BLaER1 (cell line): Measurements from ENCODE around the gene ZDHHC5.
"Not testable (repeated sequence)": the region's sequence is repeated elsewhere in the genome, so short reads cannot be mapped to it uniquely, and the experiment has no call there.

ENCODE experiments used
- H3K27ac ChIP-seq: shearing (Covaris generic); formaldehyde crosslinking; 2 replicates; pipeline ENCODE4 v1.8.1; 2022
- H3K27me3 ChIP-seq: shearing (Covaris generic); formaldehyde crosslinking; 2 replicates; pipeline ENCODE4 v1.8.1; 2022
- H3K36me3 ChIP-seq: shearing (Covaris generic); formaldehyde crosslinking; 2 replicates; pipeline ENCODE4 v1.8.1; 2022
- H3K4me1 ChIP-seq: shearing (Covaris generic); formaldehyde crosslinking; 2 replicates; pipeline ENCODE4 v1.8.1; 2022
- H3K4me2 ChIP-seq: shearing (Covaris generic); formaldehyde crosslinking; 2 replicates; pipeline ENCODE4 v1.8.1; 2022
- H3K4me3 ChIP-seq: shearing (Covaris generic); formaldehyde crosslinking; 2 replicates; pipeline ENCODE4 v1.8.1; 2022
- H3K9ac ChIP-seq: shearing (Covaris generic); formaldehyde crosslinking; 2 replicates; pipeline ENCODE4 v1.8.1; 2022
- H3K9me3 ChIP-seq: shearing (Covaris generic); formaldehyde crosslinking; 2 replicates; pipeline ENCODE4 v1.8.1; 2022
- H4K20me1 ChIP-seq: shearing (Covaris generic); formaldehyde crosslinking; 2 replicates; pipeline ENCODE4 v1.8.1; 2022
- Cebpa-rat ChIP-seq: shearing (Covaris generic); IDR thresholded peaks from 2 replicates; pipeline ENCODE4 v1.8.1; 2022

Gene ZDHHC5

GRCh38 chr11:57698843-57699365 lies 31.0 kb downstream of the ZDHHC5 start:
- Histone ChIP-seq H3K9ac (no peak overlapping the region), H3K4me2 (no peak overlapping the region), H3K36me3 (peaks cover 100% of the 10 kb centered on the region), H4K20me1 (peaks cover 44% of the 10 kb centered on the region), H3K27me3 (no peaks in the 10 kb centered on the region), H3K4me3 (no peak overlapping the region), H3K9me3 (no peaks in the 10 kb centered on the region), H3K4me1 (no peaks in the 10 kb centered on the region), H3K27ac (no peak overlapping the region)
- no peak for TF ChIP-seq Cebpa-rat

- Histone ChIP-seq H3K27me3 (no peaks in the 10 kb centered on the region), H3K4me1 (no peaks in the 10 kb centered on the region), H3K36me3 (peaks cover 100% of the 10 kb centered on the region), H3K4me3 (no peak overlapping the region), H3K4me2 (no peak overlapping the region), H4K20me1 (peaks cover 45% of the 10 kb centered on the region), H3K9me3 (no peaks in the 10 kb centered on the region), H3K27ac (no peak overlapping the region), H3K9ac (no peak overlapping the region)
- TF ChIP-seq Cebpa-rat, result no peak
These were observed 31.9 kb downstream of the ZDHHC5 start for GRCh38 chr11:57699813-57700212.

- Histone ChIP-seq H3K9ac (no peak overlapping the region), H3K36me3 (peaks cover 100% of the 10 kb centered on the region), H3K27me3 (no peaks in the 10 kb centered on the region), H3K4me2 (no peak overlapping the region), H3K27ac (no peak overlapping the region), H3K9me3 (no peaks in the 10 kb centered on the region), H4K20me1 (peaks cover 45% of the 10 kb centered on the region), H3K4me3 (no peak overlapping the region), H3K4me1 (no peaks in the 10 kb centered on the region)
- no peak for TF ChIP-seq Cebpa-rat
These were observed 32.5 kb downstream of the ZDHHC5 start for GRCh38 chr11:57700425-57700824.

GRCh38 chr11:57703341-57703740 lies 35.4 kb downstream of the ZDHHC5 start:
- no peaks in the 10 kb centered on the region for H3K27me3 ChIP-seq
- H3K4me3 ChIP-seq, result no peak overlapping the region
- no peak for TF ChIP-seq Cebpa-rat
- peaks cover 86% of the 10 kb centered on the region for H3K36me3 ChIP-seq
- H3K4me1 ChIP-seq, result no peaks in the 10 kb centered on the region
- H3K9me3 ChIP-seq, result no peaks in the 10 kb centered on the region
- H3K4me2 ChIP-seq, result no peak overlapping the region
- H4K20me1 ChIP-seq, result peaks cover 57% of the 10 kb centered on the region
- no peak overlapping the region for H3K9ac ChIP-seq
- H3K27ac ChIP-seq, result no peak overlapping the region

GRCh38 chr11:57704932-57705331 lies 37.0 kb downstream of the ZDHHC5 start:
- H3K36me3 ChIP-seq, result peaks cover 84% of the 10 kb centered on the region

GRCh38 chr11:57705432-57705831 lies 37.5 kb downstream of the ZDHHC5 start:
- H3K27me3 ChIP-seq, H3K9ac ChIP-seq, H3K4me2 ChIP-seq, H3K4me1 ChIP-seq, H3K4me3 ChIP-seq, H3K9me3 ChIP-seq, H3K27ac ChIP-seq: not testable (repeated sequence)
- Histone ChIP-seq H3K36me3 (peaks cover 83% of the 10 kb centered on the region), H4K20me1 (peaks cover 50% of the 10 kb centered on the region; the same call in 1 of the 2 replicates)

More at GRCh38 chr11:57704932-57705331, 37.0 kb downstream of the ZDHHC5 start:
- H3K9ac ChIP-seq, result no peak overlapping the region
- H3K4me1 ChIP-seq, result no peaks in the 10 kb centered on the region; the same call in 1 of the 2 replicates
- no peak overlapping the region for H3K4me2 ChIP-seq
- no peak overlapping the region for H3K27ac ChIP-seq
- H3K9me3 ChIP-seq, result no peaks in the 10 kb centered on the region
- H3K4me3 ChIP-seq, result no peak overlapping the region
- no peaks in the 10 kb centered on the region for H3K27me3 ChIP-seq
- H4K20me1 ChIP-seq, result peaks cover 50% of the 10 kb centered on the region; the same call in 1 of the 2 replicates
- no peak for TF ChIP-seq Cebpa-rat

GRCh38 chr11:57709802-57710367 lies 42.0 kb downstream of the ZDHHC5 start:
- Histone ChIP-seq H3K36me3 (peaks cover 43% of the 10 kb centered on the region), H3K9me3 (0 out of 2 replicates have a peak, but pooled peaks cover 5% of the 10 kb centered on the region), H4K20me1 (peaks cover 61% of the 10 kb centered on the region), H3K4me1 (peaks cover 31% of the 10 kb centered on the region), H3K4me3 (no peak overlapping the region), H3K27me3 (no peaks in the 10 kb centered on the region), H3K27ac (no peak overlapping the region), H3K9ac (no peak overlapping the region; the same call in 1 of the 2 replicates), H3K4me2 (no peak overlapping the region)
- peak; percentile 23; the same call in 1 of the 2 replicates for TF ChIP-seq Cebpa-rat

- Histone ChIP-seq H3K4me3 (peak within 1 kb of the TSS; percentile 90), H3K27ac (peak within 1 kb of the TSS; percentile 94), H3K27me3 (no peaks in the 10 kb centered on the region), H3K4me2 (peak within 1 kb of the TSS; percentile 92), H3K36me3 (peaks cover 29% of the 10 kb centered on the region), H3K9ac (peak within 1 kb of the TSS; percentile 94), H4K20me1 (peaks cover 49% of the 10 kb centered on the region), H3K9me3 (peaks cover 10% of the 10 kb centered on the region; the same call in 1 of the 2 replicates), H3K4me1 (peaks cover 31% of the 10 kb centered on the region)
- no peak for TF ChIP-seq Cebpa-rat
These were observed 43.7 kb downstream of the ZDHHC5 start, which contains the start of gene MED19 for GRCh38 chr11:57711414-57712255. TSS of gene MED19 (minus strand) at chr11:57712215. CDS start at chr11:57712179, 36 bp downstream.

- Histone ChIP-seq H3K36me3 (peaks cover 26% of the 10 kb centered on the region), H3K4me3 (peak within 1 kb of the TSS; percentile 90), H3K9ac (peak within 1 kb of the TSS; percentile 94), H3K27me3 (no peaks in the 10 kb centered on the region), H3K4me2 (peak within 1 kb of the TSS; percentile 92), H4K20me1 (peaks cover 44% of the 10 kb centered on the region), H3K9me3 (peaks cover 13% of the 10 kb centered on the region; the same call in 1 of the 2 replicates), H3K27ac (peak within 1 kb of the TSS; percentile 94), H3K4me1 (peaks cover 31% of the 10 kb centered on the region)
- TF ChIP-seq Cebpa-rat, result no peak
These were observed 44.6 kb downstream of the ZDHHC5 start, which contains the start of gene TMX2 for GRCh38 chr11:57712256-57713150. TSS of gene TMX2 (plus strand) at chr11:57712593. CDS start at chr11:57712619, 26 bp downstream.
